ENCODE measurements around the gene LRRK1.

- TF ChIP-seq, protein P1, sequence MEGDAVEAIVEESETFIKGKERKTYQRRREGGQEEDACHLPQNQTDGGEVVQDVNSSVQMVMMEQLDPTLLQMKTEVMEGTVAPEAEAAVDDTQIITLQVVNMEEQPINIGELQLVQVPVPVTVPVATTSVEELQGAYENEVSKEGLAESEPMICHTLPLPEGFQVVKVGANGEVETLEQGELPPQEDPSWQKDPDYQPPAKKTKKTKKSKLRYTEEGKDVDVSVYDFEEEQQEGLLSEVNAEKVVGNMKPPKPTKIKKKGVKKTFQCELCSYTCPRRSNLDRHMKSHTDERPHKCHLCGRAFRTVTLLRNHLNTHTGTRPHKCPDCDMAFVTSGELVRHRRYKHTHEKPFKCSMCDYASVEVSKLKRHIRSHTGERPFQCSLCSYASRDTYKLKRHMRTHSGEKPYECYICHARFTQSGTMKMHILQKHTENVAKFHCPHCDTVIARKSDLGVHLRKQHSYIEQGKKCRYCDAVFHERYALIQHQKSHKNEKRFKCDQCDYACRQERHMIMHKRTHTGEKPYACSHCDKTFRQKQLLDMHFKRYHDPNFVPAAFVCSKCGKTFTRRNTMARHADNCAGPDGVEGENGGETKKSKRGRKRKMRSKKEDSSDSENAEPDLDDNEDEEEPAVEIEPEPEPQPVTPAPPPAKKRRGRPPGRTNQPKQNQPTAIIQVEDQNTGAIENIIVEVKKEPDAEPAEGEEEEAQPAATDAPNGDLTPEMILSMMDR (IDR thresholded peaks at IDR 0.05; ENCODE audit: low read length), result no peak
- TF ChIP-seq EZH2 (IDR thresholded peaks at IDR 0.05; ENCODE audit: borderline replicate concordance, low read length), result no peak
Observed at GRCh38 chr15:101028772-101029438, 109.7 kb downstream of the LRRK1 start.
